ENCODE results near the gene ABHD16B.
"Not testable (repeated sequence)": the region's sequence is repeated elsewhere in the genome, so short reads cannot be mapped to it uniquely, and the experiment has no call there.

The ABHD16B gene

GRCh38 chr20:63864545-63864977, 3.3 kb downstream of the ABHD16B start:
- TF ChIP-seq CTCF (conservative IDR thresholded peaks at IDR 0.05; ENCODE audit: low read length) (no peak), EZH2phosphoT487 (IDR thresholded peaks at IDR 0.05; ENCODE audit: borderline replicate concordance) (no peak)
- H3K9ac ChIP-seq (ENCODE audit: low read depth, low read length, poor library complexity, severe bottlenecking): peak overlapping the region; percentile 94
- H3F3A ChIP-seq (ENCODE audit: low read depth): no peaks in the 10 kb centered on the region
- H3K9me2 ChIP-seq (replicated peaks; ENCODE audit: low read depth, low read length): no peaks in the 10 kb centered on the region
- H3K27me3 ChIP-seq (ENCODE audit: insufficient read depth, low read length, poor library complexity, severe bottlenecking): no peaks in the 10 kb centered on the region
- H4K20me1 ChIP-seq (ENCODE audit: insufficient read depth, low read length, poor library complexity, severe bottlenecking): peaks cover 5% of the 10 kb centered on the region
- H3K36me3 ChIP-seq (ENCODE audit: insufficient read depth, low read length): peaks cover 7% of the 10 kb centered on the region; the same call in 1 of the 2 replicates
- peaks cover 24% of the 10 kb centered on the region for H3K4me1 ChIP-seq (ENCODE audit: insufficient read depth, low read length, poor library complexity, severe bottlenecking)
- H3K4me2 ChIP-seq (ENCODE audit: low read depth, low read length, poor library complexity, severe bottlenecking): peak overlapping the region; percentile 95
- peaks cover 63% of the 10 kb centered on the region for H3K79me2 ChIP-seq (ENCODE audit: insufficient read depth, low read length)
- no peaks in the 10 kb centered on the region for H3K9me3 ChIP-seq (ENCODE audit: insufficient read depth, low read depth, low read length)
- H3K4me3 ChIP-seq (ENCODE audit: low read length, poor library complexity, severe bottlenecking): peak overlapping the region; percentile 98
- peak overlapping the region; percentile 14; the same call in 1 of the 2 replicates for H2AFZ ChIP-seq (ENCODE audit: low read length)

- H3K9me2 ChIP-seq (replicated peaks; ENCODE audit: low read depth, low read length): no peaks in the 10 kb centered on the region
- H3K4me3 ChIP-seq (ENCODE audit: low read length, poor library complexity, severe bottlenecking): peak within 1 kb of the TSS; percentile 98
- H4K20me1 ChIP-seq (ENCODE audit: insufficient read depth, low read length, poor library complexity, severe bottlenecking): peaks cover 5% of the 10 kb centered on the region
- peaks cover 11% of the 10 kb centered on the region; the same call in 1 of the 2 replicates for H3K36me3 ChIP-seq (ENCODE audit: insufficient read depth, low read length)
- H3K9me3 ChIP-seq (ENCODE audit: insufficient read depth, low read depth, low read length): no peaks in the 10 kb centered on the region
- peak within 1 kb of the TSS; percentile 94 for H3K9ac ChIP-seq (ENCODE audit: low read depth, low read length, poor library complexity, severe bottlenecking)
- H3K4me2 ChIP-seq (ENCODE audit: low read depth, low read length, poor library complexity, severe bottlenecking): peak within 1 kb of the TSS; percentile 99
- TF ChIP-seq EZH2phosphoT487 (IDR thresholded peaks at IDR 0.05; ENCODE audit: borderline replicate concordance) (no peak), CTCF (conservative IDR thresholded peaks at IDR 0.05; ENCODE audit: low read length) (no peak)
- peaks cover 23% of the 10 kb centered on the region for H3K4me1 ChIP-seq (ENCODE audit: insufficient read depth, low read length, poor library complexity, severe bottlenecking)
- H3K27me3 ChIP-seq (ENCODE audit: insufficient read depth, low read length, poor library complexity, severe bottlenecking): no peaks in the 10 kb centered on the region
- peaks cover 63% of the 10 kb centered on the region for H3K79me2 ChIP-seq (ENCODE audit: insufficient read depth, low read length)
- peak within 1 kb of the TSS; percentile 84 for H2AFZ ChIP-seq (ENCODE audit: low read length)
- no peaks in the 10 kb centered on the region for H3F3A ChIP-seq (ENCODE audit: low read depth)
These were observed 3.8 kb downstream of the ABHD16B start, which contains the start of gene TPD52L2 for GRCh38 chr20:63864978-63865640. TSS of gene TPD52L2 (plus strand) at chr20:63865270. CDS start at chr20:63865366, 96 bp downstream.

- Histone ChIP-seq H3K9ac (ENCODE audit: low read depth, low read length, poor library complexity, severe bottlenecking) (peak overlapping the region; percentile 94), H3K4me2 (ENCODE audit: low read depth, low read length, poor library complexity, severe bottlenecking) (peak overlapping the region; percentile 99), H3K36me3 (ENCODE audit: insufficient read depth, low read length) (peaks cover 16% of the 10 kb centered on the region; the same call in 1 of the 2 replicates), H3K79me2 (ENCODE audit: insufficient read depth, low read length) (peaks cover 62% of the 10 kb centered on the region), H3K4me1 (ENCODE audit: insufficient read depth, low read length, poor library complexity, severe bottlenecking) (peaks cover 23% of the 10 kb centered on the region)
- H3K9me3 ChIP-seq (ENCODE audit: insufficient read depth, low read depth, low read length); H3F3A ChIP-seq (ENCODE audit: low read depth); H4K20me1 ChIP-seq (ENCODE audit: insufficient read depth, low read length, poor library complexity, severe bottlenecking); H3K9me2 ChIP-seq (replicated peaks; ENCODE audit: low read depth, low read length); H2AFZ ChIP-seq (ENCODE audit: low read length); H3K27me3 ChIP-seq (ENCODE audit: insufficient read depth, low read length, poor library complexity, severe bottlenecking); H3K4me3 ChIP-seq (ENCODE audit: low read length, poor library complexity, severe bottlenecking): not testable (repeated sequence)
These were observed 5.7 kb downstream of the ABHD16B start for GRCh38 chr20:63867042-63867441.
